GM12878 (cell line): ENCODE measurements around the gene EP400. TPM values are rescaled to one million over a fixed set of nuclear protein-coding genes. Genes with fewer than 3 reads are reported as not detected.

ENCODE experiments used
- CEBPB ChIP-seq, 2 experiments: fragments of 150-350 bp in 1 of 2; IDR thresholded peaks; 2 replicates each; pipeline ENCODE4 v1.6.1; 2012 to 2014; ENCODE audit warnings: low read depth in 2 of 2, low read length in 2 of 2, borderline replicate concordance in 1 of 2, inconsistent platforms in 1 of 2
- FOS ChIP-seq: IDR thresholded peaks from 3 replicates; pipeline ENCODE4 v1.6.1; 2011; ENCODE audit warnings: borderline replicate concordance; ENCODE audit not compliant: insufficient read length; ENCODE audit errors: extremely low read depth
- GABPA ChIP-seq: IDR thresholded peaks from 2 replicates; pipeline ENCODE4 v1.6.1; 2014; ENCODE audit warnings: antibody characterized with exemption, low read depth, mild to moderate bottlenecking, inconsistent platforms
- IKZF2 ChIP-seq, 2 experiments: fragments of 450-650 bp; IDR thresholded peaks; 2 replicates each; pipeline ENCODE4 v1.6.1; 2017; ENCODE audit warnings: mild to moderate bottlenecking in 2 of 2, moderate library complexity in 2 of 2
- IRF5 ChIP-seq: fragments of 450-650 bp; IDR thresholded peaks from 2 replicates; pipeline ENCODE4 v1.6.1; 2017; ENCODE audit warnings: borderline replicate concordance
- LARP7 ChIP-seq: fragments of 450-650 bp; IDR thresholded peaks from 2 replicates; pipeline ENCODE4 v1.6.1; 2017; ENCODE audit warnings: mild to moderate bottlenecking
- MYB ChIP-seq: fragments of 150-350 bp; IDR thresholded peaks from 2 replicates; pipeline ENCODE4 v1.6.1; 2014; ENCODE audit warnings: mild to moderate bottlenecking, low read depth, low read length, borderline replicate concordance
- NFIC ChIP-seq: IDR thresholded peaks from 2 replicates; pipeline ENCODE4 v1.6.1; 2012; ENCODE audit warnings: low read depth, mild to moderate bottlenecking, inconsistent platforms, low read length, moderate library complexity
- NFXL1 ChIP-seq: fragments of 450-650 bp; IDR thresholded peaks from 2 replicates; pipeline ENCODE4 v1.6.1; 2017; ENCODE audit warnings: antibody characterized with exemption, mild to moderate bottlenecking, borderline replicate concordance
- NKRF ChIP-seq: fragments of 450-650 bp; conservative IDR thresholded peaks from 2 replicates; pipeline ENCODE4 v1.6.1; 2017; ENCODE audit warnings: mild to moderate bottlenecking, moderate library complexity
- NR2F1 ChIP-seq: fragments of 450-650 bp; conservative IDR thresholded peaks from 2 replicates; pipeline ENCODE4 v1.6.1; 2017; ENCODE audit warnings: mild to moderate bottlenecking
- NRF1 ChIP-seq: conservative IDR thresholded peaks from 2 replicates; pipeline ENCODE4 v1.6.1; 2011; ENCODE audit warnings: mild to moderate bottlenecking, low read depth, low read length, improper control_type of control experiment
- PAX5 ChIP-seq: IDR thresholded peaks from 2 replicates; pipeline ENCODE4 v1.6.1; 2011; ENCODE audit warnings: low read depth, low read length, borderline replicate concordance
- PML ChIP-seq: IDR thresholded peaks from 2 replicates; pipeline ENCODE4 v1.6.1; 2012; ENCODE audit warnings: low read length, inconsistent platforms
- POLR2AphosphoS5 ChIP-seq: IDR thresholded peaks from 2 replicates; pipeline ENCODE4 v1.6.1; 2011; ENCODE audit warnings: mild to moderate bottlenecking, low read length, inconsistent platforms
- RCOR1 ChIP-seq: conservative IDR thresholded peaks from 2 replicates; pipeline ENCODE4 v1.6.1; 2012; ENCODE audit warnings: low read depth, low read length, improper control_type of control experiment
- SMAD1 ChIP-seq: fragments of 450-650 bp; IDR thresholded peaks from 2 replicates; pipeline ENCODE4 v1.6.1; 2018; ENCODE audit warnings: mild to moderate bottlenecking, low read depth; ENCODE audit not compliant: partially characterized antibody
- SMC3 ChIP-seq: IDR thresholded peaks from 2 replicates; pipeline ENCODE4 v1.6.1; 2011; ENCODE audit warnings: low read length, improper control_type of control experiment, borderline replicate concordance
- TCF3 ChIP-seq: IDR thresholded peaks from 2 replicates; pipeline ENCODE4 v1.6.1; 2012; ENCODE audit warnings: low read depth, mild to moderate bottlenecking, low read length, borderline replicate concordance; ENCODE audit not compliant: insufficient read depth
- YY1 ChIP-seq: IDR thresholded peaks from 2 replicates; pipeline ENCODE4 v1.6.1; 2011; ENCODE audit warnings: low read depth, mild to moderate bottlenecking, low read length
- ZBTB33 ChIP-seq: fragments of 450-650 bp; IDR thresholded peaks from 2 replicates; pipeline ENCODE4 v1.6.1; 2017; ENCODE audit warnings: mild to moderate bottlenecking
- ZBTB4 ChIP-seq: fragments of 450-650 bp; formaldehyde crosslinking; IDR thresholded peaks from 2 replicates; pipeline ENCODE4 v1.4.0; 2022; ENCODE audit warnings: mild to moderate bottlenecking, moderate library complexity
- ZSCAN29 ChIP-seq: fragments of 450-650 bp; IDR thresholded peaks from 2 replicates; pipeline ENCODE4 v1.6.1; 2017; ENCODE audit warnings: mild to moderate bottlenecking, moderate library complexity
- polyA plus RNA-seq, 11 experiments: library from polyadenylated mRNA; depleted of rRNA in 4 of 11; unstranded in 6 of 11; stranded (reverse) in 5 of 11; fragments of >200 nt; fragmentation: Nextera tagmentation in 4 of 11; fragmentation: Illumina TruSeq in 1 of 11; extraction: Ambion mirVana in 4 of 11; extraction: Trizol in 1 of 11; gene quantifications; 1 replicate in 1 of 11; 2 replicates in 10 of 11; pipeline versions ENCODE4 v1.2.1 to v1.2.3, GENCODE V29; 2011 to 2016; ENCODE audit warnings: inconsistent platforms in 2 of 11, missing spikeins in 2 of 11, low read depth in 1 of 11
- total RNA-seq, 4 experiments: library from RNA; depleted of rRNA in 3 of 4; stranded (reverse); fragments of >200 nt in 3 of 4; fragmentation: Illumina TruSeq in 1 of 4; extraction: Trizol in 1 of 4; gene quantifications; 2 replicates each; pipeline versions ENCODE4 v1.2.1 to v1.2.3, GENCODE V29; 2013 to 2021

EP400 gene
- total and polyA plus RNA-seq, 10 of the 15 experiments (the other 5 are each of a cell fraction or from before 2014, with no cell fraction given), result 3.8 to 44.2 (median 8.4) TPM

- no peak for TF ChIP-seq ZBTB4 (CRISPR knock-in tag)
- no peak for TF ChIP-seq PAX5
- TF ChIP-seq CEBPB (IDR thresholded peaks at IDR 0.05; ENCODE audit: borderline replicate concordance in 1 of 2, low read depth in 2 of 2, low read length in 2 of 2), result no peak
- no peak for TF ChIP-seq MYB
- TF ChIP-seq ZBTB33, result no peak
- peak; percentile 14 for TF ChIP-seq NR2F1
- TF ChIP-seq RCOR1, result no peak
- TF ChIP-seq PML, result no peak
- TF ChIP-seq YY1, result peak; percentile 35; the same call in 1 of the 2 replicates
- TF ChIP-seq NFIC, result no peak
- peak; percentile 91; the same call in 1 of the 2 replicates for TF ChIP-seq POLR2AphosphoS5
- TF ChIP-seq SMAD1, result no peak
- TF ChIP-seq TCF3, result no peak
- peak; percentile 76 for TF ChIP-seq NKRF
- TF ChIP-seq FOS, result no peak
- TF ChIP-seq NRF1, result peak; percentile 90
- no peak for TF ChIP-seq SMC3
- no peak for TF ChIP-seq NFXL1
- peak; percentile 43; the same call in 1 of the 2 replicates for TF ChIP-seq LARP7
- TF ChIP-seq ZSCAN29, result no peak
- no peak for TF ChIP-seq IKZF2 (IDR thresholded peaks at IDR 0.05)
- no peak for TF ChIP-seq GABPA
- TF ChIP-seq IRF5, result no peak
Observed at GRCh38 chr12:132083941-132084620, 134.3 kb downstream of the EP400 start (continued).
